Hematopoietic multipotent progenitor cell treated with erythropoietin and hydrocortisone succinate and interleukin-3 and kit ligand, for 8 days (in vitro differentiated cells): ENCODE data around the gene ADAM8.

Source experiments
- DNase-seq: peaks from one replicate; pipeline ENCODE4 v3.0.0-alpha.2; 2015

ADAM8 gene

DNA sequence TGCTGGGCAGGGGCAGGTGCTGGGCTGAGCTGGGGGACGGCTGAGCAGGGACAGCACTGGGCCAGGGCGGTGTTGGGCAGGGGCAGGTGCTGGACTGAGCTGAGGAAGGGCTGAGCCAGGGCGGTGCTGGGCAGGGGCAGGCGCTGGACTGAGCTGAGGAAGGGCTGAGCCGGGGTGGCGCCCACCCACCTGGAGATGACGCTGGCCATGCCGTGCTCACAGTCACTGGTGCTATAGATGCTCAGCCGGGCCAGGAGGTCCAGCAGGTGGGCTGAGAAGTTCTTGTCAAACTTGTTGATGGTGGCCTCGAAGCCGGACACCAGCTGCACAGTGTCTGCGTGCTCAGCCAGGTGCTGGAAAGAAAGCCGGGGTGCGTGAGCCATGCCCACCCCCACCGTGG is 4.4 kb upstream of the ADAM8 start:
- no peak for DNase-seq

DNA sequence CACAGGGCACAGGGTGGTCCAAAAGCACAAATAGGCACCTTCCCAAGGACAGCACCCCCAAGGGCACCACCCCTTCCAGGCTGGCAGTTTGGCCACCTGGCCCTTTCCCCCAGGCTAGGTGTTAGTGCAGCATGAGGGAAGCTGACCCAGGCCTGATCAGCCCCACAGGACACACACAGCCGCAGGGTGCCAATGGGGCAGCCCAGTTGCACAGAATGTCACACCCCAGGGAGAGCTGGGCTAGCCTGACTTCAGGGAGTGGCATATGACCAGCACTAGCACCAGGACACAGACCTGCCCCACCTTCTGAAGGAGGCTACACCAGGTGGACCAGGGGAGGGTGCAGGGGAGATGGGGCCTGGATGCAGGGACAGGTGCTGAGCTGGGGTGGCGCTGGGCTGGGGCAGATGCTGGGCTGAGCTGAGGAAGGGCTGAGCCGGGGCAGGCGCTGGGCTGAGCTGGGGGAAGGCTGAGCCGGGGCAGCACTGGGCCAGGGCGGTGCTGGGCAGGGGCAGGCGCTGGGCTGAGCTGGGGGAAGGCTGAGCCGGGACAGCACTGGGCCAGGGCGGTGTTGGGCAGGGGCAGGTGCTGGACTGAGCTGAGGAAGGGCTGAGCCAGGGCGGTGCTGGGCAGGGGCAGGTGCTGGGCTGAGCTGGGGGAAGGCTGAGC is 3.9 kb upstream of the ADAM8 start:
- no peak for DNase-seq

DNA sequence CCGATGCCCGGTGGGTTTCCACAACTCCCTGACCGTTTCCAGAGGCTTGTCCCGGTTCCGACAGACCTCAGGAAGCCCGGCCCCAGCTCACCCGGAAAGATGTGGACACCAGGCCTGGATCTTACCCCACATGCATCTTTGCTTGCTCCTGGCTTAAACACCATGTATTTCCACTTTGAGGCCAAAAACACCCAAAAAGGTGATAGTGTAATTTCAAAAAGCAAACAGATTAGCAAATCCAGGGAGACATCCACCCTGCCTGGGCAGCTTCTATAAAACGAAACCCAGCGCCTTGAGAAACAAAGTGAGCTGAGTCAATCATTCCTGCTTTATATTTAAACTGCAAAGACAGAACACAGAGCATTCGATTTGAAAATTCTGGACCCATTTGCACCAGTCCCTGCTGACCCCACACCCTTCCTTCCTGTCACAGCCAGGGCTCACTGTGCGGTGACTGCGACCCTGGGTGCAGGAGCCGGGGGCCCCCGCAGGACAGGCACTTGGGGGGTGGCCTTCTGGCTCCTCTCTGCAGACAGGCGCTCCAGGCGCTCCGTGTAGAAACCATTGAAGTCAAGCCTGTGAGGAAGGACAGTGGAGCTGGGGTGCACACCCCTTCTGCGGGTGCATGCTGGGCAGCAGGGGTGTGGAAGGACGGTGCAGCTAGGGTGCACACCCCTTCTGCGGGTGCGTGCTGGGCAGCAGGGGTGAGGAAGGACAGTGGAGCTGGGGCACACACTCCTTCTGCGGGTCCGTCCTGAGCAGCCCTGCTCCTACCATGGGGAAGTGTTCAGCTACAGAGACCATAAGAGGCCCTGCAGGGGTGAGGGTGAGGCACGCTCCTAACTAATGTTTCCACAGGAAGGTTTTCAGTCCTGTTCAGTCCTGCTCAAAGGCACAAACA is 2.9 kb upstream of the ADAM8 start:
- peak; percentile 19 for DNase-seq

DNA sequence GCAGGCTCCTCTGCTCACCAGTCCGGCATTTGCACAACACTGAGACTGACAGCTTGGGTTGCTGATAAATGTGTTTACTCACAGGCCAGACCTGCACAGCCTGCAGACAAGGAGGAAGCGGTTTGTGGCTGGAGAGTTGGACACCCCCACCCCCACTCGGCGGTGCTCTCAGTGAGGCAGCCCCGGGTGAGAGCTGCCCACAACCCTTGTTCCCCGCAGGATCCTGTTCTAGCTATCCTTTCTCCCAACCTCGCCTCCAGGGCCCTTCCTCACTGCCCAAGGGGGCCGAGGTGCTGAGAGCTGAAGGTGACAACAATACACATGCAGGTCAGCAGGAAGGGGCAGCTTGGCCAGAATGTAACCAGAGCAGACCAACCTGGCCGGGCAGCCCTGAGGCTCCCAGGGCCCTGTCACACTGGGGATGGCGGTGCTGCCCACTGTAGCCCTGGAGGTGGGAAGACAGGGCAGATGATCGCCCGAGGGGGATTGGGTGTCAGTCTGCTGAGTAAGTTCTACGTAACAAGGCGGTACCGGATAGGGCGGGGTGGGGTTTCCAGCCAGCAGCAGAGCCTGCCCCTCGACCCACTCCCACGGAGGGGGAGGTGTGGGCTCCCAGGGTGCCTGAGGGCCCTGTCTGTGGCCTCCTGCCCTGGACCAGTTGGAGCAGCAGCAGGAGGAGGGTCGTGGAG is 2.1 kb upstream of the ADAM8 start:
- peak; percentile 88 for DNase-seq

DNA sequence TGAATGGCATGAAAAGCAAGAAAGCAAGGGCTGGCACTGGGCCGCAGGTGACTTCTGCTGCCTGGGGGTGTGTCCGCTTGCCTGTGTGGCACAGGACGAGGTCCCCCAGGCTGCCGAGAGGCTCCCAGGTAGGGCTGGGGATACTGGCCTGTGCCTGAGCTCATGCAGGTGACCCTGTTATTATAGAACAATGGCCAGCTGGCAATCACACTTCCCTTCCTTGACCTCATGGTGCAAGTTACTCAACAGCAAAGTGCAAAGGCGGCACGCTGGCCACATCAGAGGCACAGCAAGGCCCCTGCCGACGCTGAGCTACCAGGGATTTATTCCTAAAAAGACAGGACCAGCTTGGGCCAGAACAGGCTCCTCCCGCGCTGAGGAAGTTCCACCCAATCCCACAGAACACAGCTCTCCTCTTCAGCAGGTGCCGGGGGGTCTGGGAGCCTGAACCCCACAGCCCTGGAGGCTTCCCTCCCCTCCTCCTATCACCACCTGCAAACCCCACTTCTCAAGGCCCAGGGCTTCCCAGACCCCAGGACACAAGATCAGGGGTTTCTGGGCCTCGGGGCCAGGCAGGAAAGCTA is 1.4 kb upstream of the ADAM8 start:
- DNase-seq = no peak

DNA sequence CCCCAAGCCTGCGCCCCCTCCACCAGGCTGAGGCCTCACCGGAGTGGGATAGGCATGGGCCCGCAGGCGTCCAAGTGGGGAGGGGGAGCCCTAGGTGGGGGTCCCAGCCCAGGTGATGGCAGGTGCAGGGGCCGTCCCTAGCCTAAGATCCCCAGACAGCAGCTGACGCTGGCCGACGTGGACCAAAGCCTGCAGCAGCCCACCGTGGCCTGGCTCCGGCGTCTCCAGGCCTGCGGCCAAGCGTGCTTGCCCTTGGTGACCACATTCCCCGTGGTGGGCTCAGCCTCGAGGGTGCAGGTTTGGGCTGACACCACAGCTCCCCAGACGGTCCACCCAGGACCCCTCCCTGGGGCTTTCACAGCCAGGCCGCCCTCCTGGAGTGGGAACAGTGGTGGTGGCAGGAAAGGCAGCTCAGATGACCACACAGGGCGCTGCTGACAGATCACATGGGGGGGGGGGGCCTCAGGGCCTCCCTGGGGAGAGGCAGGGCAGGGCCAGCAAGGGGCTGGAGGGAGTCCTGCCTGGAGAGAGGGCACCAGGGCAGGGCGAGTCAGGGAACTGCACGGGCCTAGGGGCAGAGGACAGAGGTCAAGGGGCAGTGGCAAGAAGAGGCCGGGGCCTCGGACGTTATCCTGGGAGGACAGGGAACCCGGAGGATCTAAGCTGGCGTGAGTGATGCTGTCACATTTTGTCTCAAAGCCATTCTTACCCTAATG is 767 bp upstream of the ADAM8 start:
- DNase-seq = no peak

DNA sequence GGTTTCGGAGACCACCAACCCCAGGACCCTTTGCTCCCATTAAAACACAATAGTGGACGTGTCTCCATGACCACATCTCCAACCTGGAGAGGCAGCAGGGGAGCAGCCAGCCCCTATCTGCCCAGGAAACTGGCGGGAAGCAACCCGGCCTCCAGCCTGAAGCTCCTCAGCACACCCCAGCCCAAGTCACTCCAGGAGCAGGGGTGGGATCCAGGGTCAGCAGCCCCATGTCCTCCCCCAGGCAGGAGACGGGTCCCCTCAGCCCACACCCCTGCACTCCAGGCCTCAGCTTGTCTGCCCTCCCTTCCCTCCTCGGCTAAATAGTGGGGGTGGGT is 601 bp downstream of the ADAM8 start:
- DNase-seq = no peak

DNA sequence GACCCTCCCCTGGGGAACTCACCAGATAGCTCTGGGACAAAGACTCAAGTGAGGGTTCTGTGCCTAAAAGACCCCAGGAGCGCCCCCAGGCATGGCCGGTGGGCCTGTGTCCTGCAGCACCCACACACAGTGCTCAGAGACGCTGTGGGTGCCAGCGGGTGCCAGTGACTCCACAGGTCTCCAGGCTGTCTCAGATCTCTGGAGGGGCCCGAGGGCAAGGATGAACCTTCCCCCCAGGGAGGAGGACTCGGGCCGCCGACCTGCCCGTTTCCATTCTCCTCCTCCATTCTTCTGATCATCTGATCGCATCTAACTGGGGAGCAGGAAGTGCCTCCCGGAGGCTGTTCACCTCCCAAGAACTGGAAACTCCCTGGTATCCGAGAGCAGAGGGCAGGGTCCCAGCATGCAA is 980 bp downstream of the ADAM8 start:
- DNase-seq = peak; percentile 53

DNA sequence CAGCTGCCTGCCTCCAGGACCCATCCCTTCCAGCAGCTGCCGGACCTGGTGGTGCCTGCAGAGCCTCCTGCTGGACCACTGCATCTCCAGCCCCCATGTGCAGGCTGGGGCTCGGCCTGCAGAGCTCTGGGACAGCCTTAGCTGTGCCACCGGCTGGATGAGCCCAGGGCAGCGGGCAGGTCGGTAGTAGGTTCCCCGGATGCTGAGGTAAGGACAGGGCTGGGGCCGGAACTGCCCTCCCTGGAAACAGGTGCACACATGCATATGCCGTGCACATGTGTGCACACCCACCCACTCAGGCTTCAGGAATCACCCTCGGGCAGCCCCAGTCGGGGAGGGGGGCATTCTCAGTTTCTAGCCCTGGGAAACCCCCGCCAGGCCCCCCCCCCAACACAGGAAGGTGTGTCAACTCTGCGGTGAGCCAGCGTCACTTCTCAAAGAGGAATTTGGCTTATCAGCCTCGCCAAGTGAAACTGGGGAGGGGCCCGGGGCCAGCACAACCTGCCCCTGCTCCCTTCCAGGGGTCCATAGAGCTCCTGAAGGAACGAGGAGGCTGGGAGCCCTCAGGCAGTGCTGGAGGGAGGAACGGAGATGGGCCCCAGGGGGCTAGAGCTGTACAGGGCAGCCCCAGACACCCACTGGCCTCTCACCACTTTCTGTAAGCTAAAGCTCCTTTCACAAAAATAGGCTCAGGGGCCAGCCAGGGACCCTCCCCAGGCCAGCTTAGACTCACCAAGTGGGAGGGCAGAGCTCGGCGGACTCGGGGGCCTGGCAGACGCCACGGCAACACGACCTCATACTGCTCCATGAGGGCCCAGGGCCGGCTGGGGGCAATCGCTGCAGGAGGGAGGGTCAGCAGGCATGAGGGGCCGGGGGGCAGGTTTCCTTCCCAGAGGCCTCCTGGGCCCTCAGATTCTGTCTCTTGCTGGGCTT is 1.7 kb downstream of the ADAM8 start:
- peak; percentile 72 for DNase-seq

DNA sequence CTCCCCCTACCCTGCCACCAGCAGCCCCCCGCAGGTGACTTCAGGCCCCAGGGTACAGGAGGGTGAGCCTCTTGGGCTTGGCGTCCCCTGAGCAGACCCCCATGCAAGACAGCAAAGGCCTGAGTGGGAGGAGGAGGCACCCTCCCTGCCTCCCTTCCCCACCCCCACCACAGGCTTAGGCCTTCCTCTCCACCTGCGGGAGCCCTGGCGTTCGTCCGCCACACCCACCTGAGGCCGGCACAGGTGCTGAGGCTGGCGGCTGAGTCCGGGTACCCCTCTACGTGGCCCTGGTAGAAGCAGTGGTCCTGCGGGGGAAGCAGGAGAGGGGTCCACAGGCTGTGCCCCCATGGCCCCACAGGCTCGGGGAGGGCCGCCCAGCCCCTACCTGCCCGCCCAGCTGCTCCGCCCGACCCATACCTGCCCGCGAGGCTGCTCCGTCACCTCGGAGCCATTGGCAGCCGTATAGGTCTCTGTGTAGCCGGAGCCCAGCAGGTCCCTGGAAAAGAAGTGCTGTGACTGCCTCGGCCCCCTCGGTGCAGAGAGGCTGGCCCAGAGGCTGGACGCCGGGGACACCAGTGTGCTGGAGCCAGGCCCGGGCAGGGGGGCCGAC is 3.0 kb downstream of the ADAM8 start:
- no peak for DNase-seq

DNA sequence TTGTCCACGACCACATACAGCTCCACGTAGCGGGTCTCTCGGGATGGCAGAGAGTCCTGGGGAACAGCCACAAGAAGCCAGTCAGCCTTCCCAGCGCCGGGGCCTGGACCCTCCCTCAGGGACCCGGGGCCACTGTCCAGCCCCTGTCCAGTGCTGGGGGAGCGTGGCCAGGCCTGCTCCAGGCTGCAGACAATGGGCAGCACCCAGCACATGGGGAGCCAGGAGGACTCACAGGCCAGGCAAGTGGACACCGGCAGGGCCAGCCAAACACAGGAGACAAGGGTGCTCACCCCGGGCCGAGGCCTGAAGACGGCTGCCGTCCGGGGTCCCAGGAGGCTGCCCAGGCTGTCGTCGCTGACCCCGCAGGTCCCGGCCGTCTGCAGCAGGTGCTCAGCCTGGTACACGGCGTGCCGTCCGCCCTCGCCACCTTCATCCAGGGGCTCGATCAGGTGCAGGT is 3.7 kb downstream of the ADAM8 start:
- DNase-seq = no peak

DNA sequence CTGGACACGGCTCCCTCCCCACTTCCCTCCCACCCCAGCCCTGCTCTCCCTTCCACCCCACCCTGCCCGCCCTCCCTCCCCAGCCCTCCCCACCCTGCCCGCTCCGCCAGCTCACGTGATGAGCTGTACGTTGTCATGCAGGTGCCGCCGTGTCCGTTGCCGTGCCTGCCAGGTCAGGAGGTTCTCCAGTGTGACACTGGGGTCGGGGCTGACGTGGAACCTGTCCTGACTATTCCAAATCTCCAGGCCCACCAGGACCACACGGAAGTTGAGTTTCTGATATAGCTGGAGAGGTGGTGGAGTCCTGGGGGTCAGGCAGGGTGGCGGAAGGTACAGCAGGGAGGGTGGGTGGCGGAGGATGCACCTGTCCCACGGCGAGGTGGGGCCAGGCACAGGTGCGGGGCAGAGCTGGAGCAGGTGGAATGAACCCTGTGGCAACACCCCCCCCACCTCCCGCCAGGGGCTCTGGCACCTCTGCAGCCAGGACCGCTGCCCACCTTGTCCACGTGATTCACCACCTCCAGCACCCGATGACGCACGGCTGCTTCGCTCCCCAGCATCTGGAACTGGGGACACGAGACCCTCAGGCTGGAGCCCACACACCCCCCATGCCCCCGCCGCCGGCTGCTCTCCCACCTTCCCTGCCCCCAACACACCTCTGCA is 4.2 kb downstream of the ADAM8 start:
- DNase-seq = no peak

DNA sequence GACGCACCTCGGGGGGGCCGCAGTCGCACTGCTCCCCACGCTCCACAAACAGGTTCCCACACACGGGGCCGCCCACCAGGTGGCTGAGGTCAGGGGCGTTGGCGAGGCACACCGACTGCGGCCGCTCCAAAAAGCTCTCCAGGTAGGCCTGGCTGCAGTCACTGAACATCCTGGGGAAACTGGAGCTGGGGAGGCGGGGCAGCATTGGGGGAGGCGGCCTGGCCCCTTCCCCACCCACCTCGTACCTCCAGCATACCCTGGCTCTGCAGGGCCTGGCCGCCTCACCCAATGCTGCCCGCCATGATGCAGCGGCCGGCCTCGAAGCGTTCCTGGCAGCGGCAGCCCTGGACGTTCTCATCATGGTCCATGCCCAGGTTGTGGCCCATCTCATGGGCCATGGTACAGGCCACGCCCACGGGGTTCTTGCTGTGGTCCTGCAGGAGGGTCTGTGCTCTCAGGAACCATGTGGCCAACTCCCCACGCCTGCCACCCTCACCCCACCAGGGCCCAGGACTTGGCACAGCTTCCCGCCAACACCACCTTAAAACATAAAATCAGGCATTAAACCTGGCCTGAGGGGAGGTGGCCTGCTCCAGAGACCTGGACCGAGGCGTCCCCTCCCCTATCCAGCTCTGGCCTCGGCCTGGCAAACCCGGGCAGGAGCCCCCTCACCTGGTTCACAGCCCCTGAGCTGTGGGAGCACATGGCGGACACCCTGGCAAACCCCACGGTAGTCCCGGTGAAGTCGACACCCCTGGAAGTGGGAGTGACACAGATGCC is 5.0 kb downstream of the ADAM8 start:
- DNase-seq = no peak

DNA sequence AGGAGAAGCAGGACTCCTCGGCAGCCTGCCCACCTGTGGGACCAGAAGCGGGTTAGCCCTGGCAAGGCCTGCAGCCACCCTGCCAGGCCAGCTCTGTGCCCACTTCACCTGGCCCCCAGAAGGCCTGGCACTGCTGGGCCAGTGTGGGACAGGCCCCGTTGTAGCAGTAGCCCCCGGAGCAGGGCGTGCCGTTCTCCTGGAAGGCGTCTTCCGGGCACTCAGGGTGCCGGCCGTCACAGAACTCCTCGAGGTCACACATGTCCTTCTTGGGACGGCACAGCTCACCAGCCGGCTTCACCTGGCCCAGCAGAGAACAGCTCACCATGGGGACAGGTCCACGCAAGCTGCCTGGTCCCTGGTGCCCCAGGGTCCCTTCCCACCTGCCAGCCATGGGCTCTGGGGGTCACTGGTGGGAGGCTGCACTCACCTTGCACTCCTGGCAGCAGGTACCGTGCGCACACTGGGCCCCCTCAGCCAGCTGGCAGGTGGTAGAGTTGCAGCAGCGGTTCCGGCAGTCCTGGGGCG is 5.8 kb downstream of the ADAM8 start:
- no peak for DNase-seq

DNA sequence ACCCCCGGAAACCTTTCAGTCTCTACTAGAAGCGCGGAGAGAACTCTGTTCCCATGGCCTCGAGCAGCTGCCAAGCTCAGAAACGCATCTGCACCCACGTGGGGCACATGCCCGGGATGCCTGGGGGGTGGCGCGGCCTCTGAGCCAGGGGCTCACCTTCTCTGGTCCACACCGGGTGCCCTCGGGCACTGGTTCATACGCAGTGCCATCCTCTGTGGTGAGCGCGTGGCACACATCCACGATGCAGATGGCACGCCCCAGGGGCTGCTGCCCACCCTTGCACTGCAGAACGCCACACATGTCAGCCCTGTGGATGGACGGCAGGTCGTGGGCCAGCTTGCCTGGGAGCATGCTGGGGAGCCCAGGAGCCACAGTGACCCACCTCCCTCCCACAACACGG is 6.5 kb downstream of the ADAM8 start:
- DNase-seq = no peak

DNA sequence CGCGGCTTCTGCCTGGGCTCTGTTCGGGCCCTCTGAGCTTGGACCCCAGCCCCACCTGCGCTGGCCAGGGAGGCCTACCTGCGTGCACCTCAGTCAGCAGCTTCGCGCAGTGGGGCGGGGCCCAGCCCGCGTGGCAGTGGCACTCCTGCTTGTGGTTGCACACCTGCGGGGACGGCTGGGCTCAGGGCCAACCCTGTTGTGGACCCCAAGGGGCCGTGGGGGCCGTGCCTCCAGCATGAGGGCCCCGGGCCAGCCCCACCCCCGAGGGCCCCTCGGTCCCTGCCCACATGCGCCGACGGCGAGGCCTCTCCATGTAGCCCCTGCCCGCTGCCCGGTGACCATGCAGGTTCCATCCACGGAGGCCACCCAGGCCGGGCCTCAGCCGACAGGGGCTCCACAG is 7.3 kb downstream of the ADAM8 start:
- DNase-seq = no peak

DNA sequence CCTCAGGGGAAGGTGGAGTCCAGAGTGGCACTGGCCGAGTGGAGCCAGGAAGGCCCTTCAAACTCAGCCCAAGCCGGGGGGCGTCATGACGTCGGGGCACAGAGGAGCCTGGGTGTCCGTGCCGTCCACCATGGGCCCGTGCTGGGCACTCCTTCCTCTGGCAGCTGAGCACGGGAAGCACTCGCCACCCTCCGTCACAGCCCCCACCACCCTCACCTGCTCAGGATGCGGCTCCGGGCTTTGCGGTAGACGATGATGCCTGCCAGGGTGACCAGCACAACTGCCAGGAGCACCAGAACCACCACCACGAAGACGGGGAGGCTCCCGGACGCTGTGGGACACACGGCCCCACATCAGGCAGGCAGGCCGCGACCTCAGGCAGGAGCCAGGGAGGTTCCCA is 8.1 kb downstream of the ADAM8 start:
- DNase-seq = no peak

DNA sequence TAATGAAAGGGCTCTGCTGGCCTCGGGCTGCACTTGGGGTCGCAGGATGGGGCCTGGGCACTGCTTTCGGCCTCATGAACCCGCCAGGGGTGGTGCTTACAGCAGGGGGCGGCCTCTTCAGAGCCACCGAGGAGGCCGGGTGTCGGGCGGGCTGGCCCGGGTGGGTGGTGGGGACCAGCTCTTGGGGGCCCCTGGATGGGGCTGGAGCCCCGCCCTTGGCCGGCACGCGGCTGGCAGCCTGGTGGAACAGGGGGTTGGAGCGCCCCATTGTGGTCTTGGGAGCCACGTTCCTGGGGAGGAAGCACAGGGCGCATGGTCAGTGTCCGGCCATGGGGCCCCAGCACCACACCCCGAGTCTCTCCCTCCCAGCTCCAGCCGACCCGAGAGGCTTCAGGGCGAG is 8.8 kb downstream of the ADAM8 start:
- DNase-seq = no peak

DNA sequence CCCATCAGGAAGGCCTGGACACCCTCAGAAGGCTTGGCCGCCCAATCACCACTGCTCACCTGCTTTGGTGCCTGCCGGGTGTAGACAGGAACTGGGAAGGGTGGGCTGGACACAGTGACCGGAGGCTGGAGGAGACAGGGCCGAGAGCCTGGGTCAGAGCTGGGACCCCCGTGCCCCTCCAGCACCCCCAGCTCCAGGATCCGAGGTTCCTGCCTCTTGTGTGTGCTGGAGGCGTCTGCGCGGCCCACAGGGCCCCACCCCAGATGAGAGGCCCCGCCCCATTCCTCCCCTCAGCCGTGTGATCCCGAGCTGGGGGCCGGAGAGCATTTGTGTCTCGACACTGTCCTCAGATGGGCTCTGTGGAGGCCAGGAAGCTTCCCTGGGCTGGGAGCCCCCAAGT is 9.4 kb downstream of the ADAM8 start:
- no peak for DNase-seq
